H1 (cell line): Measurements from ENCODE around the gene ABCA1. TPM values are rescaled to one million over a fixed set of nuclear protein-coding genes. Genes with fewer than 3 reads are reported as not detected.

Experiments
- CTCF ChIA-PET: fragments of 300-600 bp; sonication (Branson Sonifier 250); formaldehyde crosslinking; loops from one replicate; lab custom pipeline; 2021; ENCODE audit not compliant: partially characterized antibody; lab: Charles Lee
- POLR2A ChIA-PET: fragments of 300-600 bp; sonication (Branson Sonifier 250); formaldehyde crosslinking; loops from one replicate; lab custom pipeline; 2021; ENCODE audit warnings: inconsistent platforms; ENCODE audit not compliant: partially characterized antibody; lab: Charles Lee
- DNase-seq, 2 experiments: peaks; one replicate each; pipeline versions ENCODE4 v3.0.0 to v3.0.0-alpha.2; 2010 to 2022; ENCODE audit warnings: low spot score in 2 of 2, low read depth in 1 of 2, mixed read lengths in 1 of 2
- FAIRE-seq: peaks from 2 replicates; lab custom pipeline; 2011; peaks lifted over from hg19 to GRCh38; lab: Jason Lieb, UNC
- H2AFZ ChIP-seq: 2 replicates; pipeline ENCODE4 v1.8.1; 2012; ENCODE audit warnings: low read length, inconsistent platforms
- H2AK5ac ChIP-seq: 2 replicates; pipeline ENCODE4 v1.6.1; 2013; ENCODE audit warnings: low read depth, low read length
- H2BK120ac ChIP-seq: replicated peaks from 2 replicates; pipeline ENCODE3; 2013; ENCODE audit warnings: low read depth, low read length, inconsistent platforms
- H2BK12ac ChIP-seq: 2 replicates; pipeline ENCODE4 v1.6.1; 2013; ENCODE audit warnings: low read depth, low read length
- H2BK15ac ChIP-seq: 2 replicates; pipeline ENCODE4 v1.6.1; 2013; ENCODE audit warnings: low read length
- H2BK20ac ChIP-seq: 2 replicates; pipeline ENCODE4 v1.6.1; 2013; ENCODE audit warnings: low read length
- H2BK5ac ChIP-seq: 2 replicates; pipeline ENCODE4 v1.6.1; 2013; ENCODE audit warnings: low read depth, low read length
- H3K14ac ChIP-seq: 2 replicates; pipeline ENCODE4 v1.6.1; 2013; ENCODE audit warnings: inconsistent platforms; ENCODE audit not compliant: insufficient read length
- H3K18ac ChIP-seq: 2 replicates; pipeline ENCODE4 v1.6.1; 2013; ENCODE audit warnings: low read length; ENCODE audit errors: extremely low read depth
- H3K23ac ChIP-seq: 2 replicates; pipeline ENCODE4 v1.6.1; 2013; ENCODE audit warnings: inconsistent platforms; ENCODE audit not compliant: insufficient read length
- H3K23me2 ChIP-seq: 2 replicates; pipeline ENCODE4 v1.6.1; 2013; ENCODE audit warnings: low read depth, low read length
- H3K27ac ChIP-seq: 2 replicates; pipeline ENCODE4 v1.6.1; 2011; ENCODE audit warnings: low read depth, low read length, inconsistent platforms
- H3K27me3 ChIP-seq, 4 experiments: replicated peaks in 1 of 4; 1 replicate in 1 of 4; 2 replicates in 3 of 4; pipeline versions ENCODE4 v1.6.1 to v1.8.1; 2011 to 2013; ENCODE audit warnings: low read length in 3 of 4, mild to moderate bottlenecking in 3 of 4, inconsistent platforms in 2 of 4, mixed read lengths in 2 of 4, moderate library complexity in 1 of 4; ENCODE audit not compliant: control insufficient read depth in 3 of 4, insufficient read depth in 3 of 4; ENCODE audit errors: extremely low read depth in 1 of 4
- H3K36me3 ChIP-seq, 4 experiments: 2 replicates each; pipeline versions ENCODE4 v1.6.1 to v1.8.1; 2011 to 2013; ENCODE audit warnings: mild to moderate bottlenecking in 4 of 4, low read length in 3 of 4, moderate library complexity in 2 of 4, control low read depth in 1 of 4, inconsistent platforms in 1 of 4; ENCODE audit not compliant: insufficient read depth in 4 of 4, control insufficient read depth in 2 of 4
- H3K4ac ChIP-seq: replicated peaks from 2 replicates; pipeline ENCODE3; 2013; ENCODE audit warnings: low read length, low read depth, mixed read lengths, inconsistent platforms; ENCODE audit not compliant: insufficient read length
- H3K4me1 ChIP-seq, 4 experiments: replicated peaks in 1 of 4; 1 replicate in 1 of 4; 2 replicates in 3 of 4; pipeline versions ENCODE4 v1.6.1 to v1.8.1; 2011 to 2013; ENCODE audit warnings: low read length in 3 of 4, inconsistent platforms in 2 of 4, mixed read lengths in 1 of 4; ENCODE audit not compliant: insufficient read depth in 4 of 4, control insufficient read depth in 3 of 4
- H3K4me2 ChIP-seq, 2 experiments: 2 replicates each; pipeline versions ENCODE4 v1.6.1 to v1.8.1; 2011 to 2013; ENCODE audit warnings: low read depth in 2 of 2, low read length in 2 of 2, control low read depth in 1 of 2, inconsistent platforms in 1 of 2, mild to moderate bottlenecking in 1 of 2; ENCODE audit not compliant: insufficient read depth in 1 of 2
- H3K4me3 ChIP-seq, 4 experiments: fragments of 200-600, 300-600 bp in 1 of 4; sonication (generic), shearing (Covaris generic), sonication (Bioruptor Twin) in 1 of 4; 2 replicates each; pipeline versions ENCODE4 v1.5.1 to v1.8.1; 2011 to 2016; ENCODE audit warnings: low read length in 4 of 4, low read depth in 3 of 4, control low read depth in 2 of 4, inconsistent platforms in 2 of 4, mild to moderate bottlenecking in 2 of 4, mixed read lengths in 1 of 4, moderate library complexity in 1 of 4; ENCODE audit not compliant: insufficient read depth in 2 of 4; ENCODE audit errors: extremely low read depth in 1 of 4
- H3K56ac ChIP-seq: replicated peaks from 2 replicates; pipeline ENCODE3; 2013; ENCODE audit warnings: low read depth, mild to moderate bottlenecking, mixed read lengths, low read length, inconsistent platforms; ENCODE audit not compliant: insufficient read length
- H3K79me1 ChIP-seq: 2 replicates; pipeline ENCODE4 v1.6.1; 2013; ENCODE audit warnings: low read depth, low read length, control low read depth
- H3K79me2 ChIP-seq, 2 experiments: 2 replicates each; pipeline versions ENCODE4 v1.6.1 to v1.8.1; 2012 to 2013; ENCODE audit warnings: low read length in 2 of 2, mild to moderate bottlenecking in 2 of 2, inconsistent platforms in 1 of 2; ENCODE audit not compliant: insufficient read depth in 2 of 2, control insufficient read depth in 1 of 2
- H3K9ac ChIP-seq, 4 experiments: replicated peaks in 1 of 4; 1 replicate in 1 of 4; 2 replicates in 3 of 4; pipeline versions ENCODE4 v1.6.1 to v1.8.1; 2011 to 2013; ENCODE audit warnings: low read depth in 3 of 4, low read length in 3 of 4, control low read depth in 2 of 4, mild to moderate bottlenecking in 2 of 4, moderate library complexity in 2 of 4, inconsistent platforms in 1 of 4; ENCODE audit errors: extremely low read depth in 1 of 4
- H3K9me3 ChIP-seq, 2 experiments: 2 replicates each; pipeline versions ENCODE4 v1.6.1 to v1.8.1; 2012 to 2013; ENCODE audit warnings: mild to moderate bottlenecking in 2 of 2, moderate library complexity in 2 of 2, control low read depth in 1 of 2, inconsistent platforms in 1 of 2, low read depth in 1 of 2, low read length in 1 of 2, mixed read lengths in 1 of 2; ENCODE audit not compliant: insufficient read depth in 2 of 2
- H4K20me1 ChIP-seq, 2 experiments: replicated peaks in 1 of 2; 2 replicates each; pipeline versions ENCODE3 to v1.8.1; 2011 to 2013; ENCODE audit warnings: inconsistent platforms in 2 of 2, low read length in 2 of 2, mild to moderate bottlenecking in 1 of 2; ENCODE audit not compliant: insufficient read depth in 2 of 2, control insufficient read depth in 1 of 2
- H4K5ac ChIP-seq: 2 replicates; pipeline ENCODE4 v1.6.1; 2013; ENCODE audit warnings: low read length, low read depth, mixed read lengths, inconsistent platforms; ENCODE audit not compliant: insufficient read length
- H4K8ac ChIP-seq: 2 replicates; pipeline ENCODE4 v1.8.0; 2013; ENCODE audit warnings: mild to moderate bottlenecking, moderate library complexity, low read length, inconsistent platforms; ENCODE audit not compliant: insufficient read depth; ENCODE audit errors: extremely low read depth
- H4K91ac ChIP-seq: replicated peaks from 2 replicates; pipeline ENCODE3; 2013; ENCODE audit warnings: low read length, mixed read lengths, inconsistent platforms; ENCODE audit not compliant: insufficient read length
- BACH1 ChIP-seq: IDR thresholded peaks from 2 replicates; pipeline ENCODE4 v1.6.1; 2012; ENCODE audit warnings: low read length, improper control_type of control experiment
- BCL11A ChIP-seq, 2 experiments: IDR thresholded peaks; one replicate each; pipeline ENCODE4 v1.6.1; 2011; ENCODE audit warnings: low read depth in 2 of 2, low read length in 2 of 2, mild to moderate bottlenecking in 2 of 2
- CBX5 ChIP-seq: fragments of 300-800, 300-1000 bp; sonication (generic); IDR thresholded peaks from 2 replicates; pipeline ENCODE4 v1.7.1; 2016; ENCODE audit warnings: antibody characterized with exemption, low read length, low read depth
- CHD2 ChIP-seq: IDR thresholded peaks from 2 replicates; pipeline ENCODE4 v1.6.1; 2012; ENCODE audit warnings: low read length, improper control_type of control experiment
- E2F6 ChIP-seq: IDR thresholded peaks from 2 replicates; pipeline ENCODE4 v1.6.1; 2012; ENCODE audit warnings: inconsistent platforms
- FOSL1 ChIP-seq: IDR thresholded peaks from 2 replicates; pipeline ENCODE4 v1.6.1; 2011; ENCODE audit warnings: mild to moderate bottlenecking, low read depth, low read length, moderate library complexity; ENCODE audit not compliant: insufficient read depth
- HDAC6 ChIP-seq: IDR thresholded peaks from one replicate; pipeline ENCODE4 v1.7.1; 2012; ENCODE audit warnings: low read depth, mild to moderate bottlenecking, inconsistent platforms, low read length, moderate library complexity
- KDM5A ChIP-seq: fragments of 200-600 bp; IDR thresholded peaks from 2 replicates; pipeline ENCODE4 v1.7.1; 2012; ENCODE audit warnings: mild to moderate bottlenecking, low read length, inconsistent platforms, mixed read lengths
- NANOG ChIP-seq: IDR thresholded peaks from 2 replicates; pipeline ENCODE4 v1.6.1; 2011; ENCODE audit warnings: low read length, low read depth, mild to moderate bottlenecking, inconsistent platforms; ENCODE audit not compliant: insufficient read depth, poor library complexity, severe bottlenecking
- POLR2A ChIP-seq, 2 experiments: IDR thresholded peaks; 1 replicate in 1 of 2; 2 replicates in 1 of 2; pipeline ENCODE4 v1.6.1; 2011; ENCODE audit warnings: low read depth in 2 of 2, low read length in 2 of 2, mild to moderate bottlenecking in 2 of 2; ENCODE audit errors: control extremely low read depth in 1 of 2
- POLR2AphosphoS5 ChIP-seq: IDR thresholded peaks from 2 replicates; pipeline ENCODE4 v1.6.1; 2011; ENCODE audit warnings: low read depth, low read length
- SIN3A ChIP-seq, 2 experiments: IDR thresholded peaks in 1 of 2; conservative IDR thresholded peaks in 1 of 2; 2 replicates each; pipeline ENCODE4 v1.6.1; 2011 to 2012; ENCODE audit warnings: low read length in 2 of 2, improper control_type of control experiment in 1 of 2, low read depth in 1 of 2, mild to moderate bottlenecking in 1 of 2
- TAF1 ChIP-seq: IDR thresholded peaks from 2 replicates; pipeline ENCODE4 v1.6.1; 2011; ENCODE audit warnings: mild to moderate bottlenecking, low read depth, low read length
- TBP ChIP-seq: IDR thresholded peaks from 2 replicates; pipeline ENCODE4 v1.6.1; 2011; ENCODE audit warnings: low read depth, low read length, improper control_type of control experiment
- WGBS, 2 experiments: shearing (Covaris generic) in 1 of 2; methylation state at CpG; one replicate each; pipeline versions ENCODE4 v1.1.6 to v1.1.7; 2013 to 2015; ENCODE audit warnings: low lambda C conversion rate in 2 of 2, mixed read lengths in 2 of 2, inconsistent platforms in 1 of 2, low coverage in 1 of 2, missing lambda C conversion rate in 1 of 2; ENCODE audit not compliant: insufficient replicate concordance in 2 of 2, insufficient coverage in 1 of 2, insufficient read length in 1 of 2; ENCODE audit errors: extremely low coverage in 1 of 2, missing lambda C conversion rate in 1 of 2; 5-methylcytosine and 5-hydroxymethylcytosine counted together
- polyA plus RNA-seq, 7 experiments: library from polyadenylated mRNA; depleted of rRNA in 3 of 7; stranded (reverse) in 5 of 7; unstranded in 2 of 7; fragments of >200 nt in 5 of 7; fragments of 200-250 nt in 2 of 7; gene quantifications; 1 replicate in 5 of 7; 2 replicates in 1 of 7; 4 replicates in 1 of 7; pipeline versions ENCODE4 v1.2.1 to v1.2.3, GENCODE V29; 2011 to 2013; ENCODE audit warnings: missing spikeins in 2 of 7, mixed read lengths in 2 of 7
- total RNA-seq: library from RNA; stranded (reverse); fragmentation: NEBNext Ultra II Directional; extraction: Animal tissue kit (Norgen Biotek cat#: 25700); gene quantifications from 2 replicates; pipeline ENCODE4 v1.2.1, GENCODE V29; 2021

The ABCA1 gene
- total and polyA plus RNA-seq, 2 of the 8 experiments (the other 6 are each of a cell fraction or from before 2014, with no cell fraction given) = 6.9 to 7.8 TPM

GRCh38 chr9:104907278-104907951 is 20.5 kb downstream of the ABCA1 start:
- peaks cover 3% of the 10 kb centered on the region; the same call in 1 of the 2 replicates for H3K79me1 ChIP-seq
- no peak overlapping the region for H3K56ac ChIP-seq
- no peak overlapping the region for H4K91ac ChIP-seq
- no peak overlapping the region for H2BK12ac ChIP-seq
- no peak overlapping the region for H4K8ac ChIP-seq
- H3K27ac ChIP-seq = no peak overlapping the region
- TF ChIP-seq SIN3A (conservative IDR thresholded peaks at IDR 0.05 in 1 of 2, IDR thresholded peaks at IDR 0.05 in 1 of 2; ENCODE audit: low read depth in 1 of 2, low read length in 2 of 2) (no peak), BACH1 (no peak), CBX5 (no peak), TAF1 (no peak), KDM5A (no peak), E2F6 (no peak), NANOG (no peak), POLR2AphosphoS5 (no peak), HDAC6 (no peak), BCL11A (IDR thresholded peaks at IDR 0.05; ENCODE audit: low read depth in 2 of 2, low read length in 2 of 2) (no peak), CHD2 (no peak), TBP (no peak), FOSL1 (no peak), POLR2A (IDR thresholded peaks at IDR 0.05; ENCODE audit: control extremely low read depth in 1 of 2, low read depth in 2 of 2, low read length in 2 of 2) (no peak)
- TF ChIP-seq, all 59 proteins: peak for 0
- Histone ChIP-seq H3K23me2 (no peaks in the 10 kb centered on the region), H3K9me3 (no peaks in the 10 kb centered on the region), H4K20me1 (peaks cover 0 to 2% of the 10 kb centered on the region in 2 experiments), H2BK5ac (no peak overlapping the region), H3K27me3 (no peaks in the 10 kb centered on the region), H2BK20ac (no peak overlapping the region), H3K4me1 (peaks cover 0 to 4% (median 1%) of the 10 kb centered on the region in 4 experiments; a peak in 3 of 7 replicates), H3K23ac (no peak overlapping the region), H4K5ac (no peak overlapping the region), H3K4me2 (no peak overlapping the region), H3K18ac (no peak overlapping the region), H3K4ac (no peak overlapping the region), H2BK120ac (no peak overlapping the region), H3K79me2 (no peaks in the 10 kb centered on the region; a peak in 1 of 4 replicates), H2AFZ (no peak overlapping the region), H2BK15ac (no peak overlapping the region; the same call in 1 of the 2 replicates), H3K14ac (no peak overlapping the region), H3K36me3 (no peaks in the 10 kb centered on the region), H3K4me3 (no peak overlapping the region), H3K9ac (no peak overlapping the region), H2AK5ac (no peak overlapping the region)
- ChIA-PET CTCF (no interaction called here), POLR2A (no interaction called here)
- DNase-seq (peak in 1 of 2 experiments; percentile 27), FAIRE-seq (no peak)
- 93% methylated on average over 11 of the region's 11 CpGs; no CpG with 5 or more reads in 1 of the 2 experiments for WGBS, 2 experiments
